ENCODE measurements around the gene IL20RB.

DNA sequence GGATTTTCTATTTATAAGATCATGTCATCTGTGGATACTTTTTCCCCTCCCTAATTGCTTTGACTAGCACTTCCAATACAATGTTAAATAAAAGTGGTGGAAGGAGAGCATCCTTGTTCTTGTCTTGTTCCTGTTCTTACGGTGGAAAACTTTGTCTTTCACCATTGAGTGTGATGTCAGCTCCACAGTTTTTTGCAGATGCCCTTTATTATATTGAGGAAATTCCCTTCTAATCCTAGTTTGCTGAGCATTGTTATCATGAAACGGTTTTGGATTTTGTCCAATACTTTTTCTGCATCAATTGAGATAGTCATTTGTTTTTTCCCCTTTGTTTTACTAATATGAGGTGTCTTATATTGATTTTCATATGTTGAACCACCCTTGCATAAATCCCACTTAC, 19.9 kb upstream of the IL20RB start:
- TF ChIP-seq, protein P1, sequence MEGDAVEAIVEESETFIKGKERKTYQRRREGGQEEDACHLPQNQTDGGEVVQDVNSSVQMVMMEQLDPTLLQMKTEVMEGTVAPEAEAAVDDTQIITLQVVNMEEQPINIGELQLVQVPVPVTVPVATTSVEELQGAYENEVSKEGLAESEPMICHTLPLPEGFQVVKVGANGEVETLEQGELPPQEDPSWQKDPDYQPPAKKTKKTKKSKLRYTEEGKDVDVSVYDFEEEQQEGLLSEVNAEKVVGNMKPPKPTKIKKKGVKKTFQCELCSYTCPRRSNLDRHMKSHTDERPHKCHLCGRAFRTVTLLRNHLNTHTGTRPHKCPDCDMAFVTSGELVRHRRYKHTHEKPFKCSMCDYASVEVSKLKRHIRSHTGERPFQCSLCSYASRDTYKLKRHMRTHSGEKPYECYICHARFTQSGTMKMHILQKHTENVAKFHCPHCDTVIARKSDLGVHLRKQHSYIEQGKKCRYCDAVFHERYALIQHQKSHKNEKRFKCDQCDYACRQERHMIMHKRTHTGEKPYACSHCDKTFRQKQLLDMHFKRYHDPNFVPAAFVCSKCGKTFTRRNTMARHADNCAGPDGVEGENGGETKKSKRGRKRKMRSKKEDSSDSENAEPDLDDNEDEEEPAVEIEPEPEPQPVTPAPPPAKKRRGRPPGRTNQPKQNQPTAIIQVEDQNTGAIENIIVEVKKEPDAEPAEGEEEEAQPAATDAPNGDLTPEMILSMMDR (IDR thresholded peaks at IDR 0.05; ENCODE audit: low read depth, low read length, missing input control) = no peak
- TF ChIP-seq HNF4G (IDR thresholded peaks at IDR 0.05) (no peak), GABPA (IDR thresholded peaks at IDR 0.05 in 1 of 2, conservative IDR thresholded peaks at IDR 0.05 in 1 of 2) (no peak), RXRA (IDR thresholded peaks at IDR 0.05) (no peak), RAD21 (IDR thresholded peaks at IDR 0.05) (no peak), YY1 (IDR thresholded peaks at IDR 0.05) (no peak), EGR1 (IDR thresholded peaks at IDR 0.05; ENCODE audit: low read depth in 2 of 2) (no peak), TAF1 (conservative IDR thresholded peaks at IDR 0.05) (no peak)
- TF ChIP-seq, protein P2, sequence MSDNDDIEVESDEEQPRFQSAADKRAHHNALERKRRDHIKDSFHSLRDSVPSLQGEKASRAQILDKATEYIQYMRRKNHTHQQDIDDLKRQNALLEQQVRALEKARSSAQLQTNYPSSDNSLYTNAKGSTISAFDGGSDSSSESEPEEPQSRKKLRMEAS (IDR thresholded peaks at IDR 0.05) = no peak
- TF ChIP-seq, protein P3, sequence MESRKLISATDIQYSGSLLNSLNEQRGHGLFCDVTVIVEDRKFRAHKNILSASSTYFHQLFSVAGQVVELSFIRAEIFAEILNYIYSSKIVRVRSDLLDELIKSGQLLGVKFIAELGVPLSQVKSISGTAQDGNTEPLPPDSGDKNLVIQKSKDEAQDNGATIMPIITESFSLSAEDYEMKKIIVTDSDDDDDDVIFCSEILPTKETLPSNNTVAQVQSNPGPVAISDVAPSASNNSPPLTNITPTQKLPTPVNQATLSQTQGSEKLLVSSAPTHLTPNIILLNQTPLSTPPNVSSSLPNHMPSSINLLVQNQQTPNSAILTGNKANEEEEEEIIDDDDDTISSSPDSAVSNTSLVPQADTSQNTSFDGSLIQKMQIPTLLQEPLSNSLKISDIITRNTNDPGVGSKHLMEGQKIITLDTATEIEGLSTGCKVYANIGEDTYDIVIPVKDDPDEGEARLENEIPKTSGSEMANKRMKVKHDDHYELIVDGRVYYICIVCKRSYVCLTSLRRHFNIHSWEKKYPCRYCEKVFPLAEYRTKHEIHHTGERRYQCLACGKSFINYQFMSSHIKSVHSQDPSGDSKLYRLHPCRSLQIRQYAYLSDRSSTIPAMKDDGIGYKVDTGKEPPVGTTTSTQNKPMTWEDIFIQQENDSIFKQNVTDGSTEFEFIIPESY (IDR thresholded peaks at IDR 0.05) = no peak
- TF ChIP-seq, protein P4, sequence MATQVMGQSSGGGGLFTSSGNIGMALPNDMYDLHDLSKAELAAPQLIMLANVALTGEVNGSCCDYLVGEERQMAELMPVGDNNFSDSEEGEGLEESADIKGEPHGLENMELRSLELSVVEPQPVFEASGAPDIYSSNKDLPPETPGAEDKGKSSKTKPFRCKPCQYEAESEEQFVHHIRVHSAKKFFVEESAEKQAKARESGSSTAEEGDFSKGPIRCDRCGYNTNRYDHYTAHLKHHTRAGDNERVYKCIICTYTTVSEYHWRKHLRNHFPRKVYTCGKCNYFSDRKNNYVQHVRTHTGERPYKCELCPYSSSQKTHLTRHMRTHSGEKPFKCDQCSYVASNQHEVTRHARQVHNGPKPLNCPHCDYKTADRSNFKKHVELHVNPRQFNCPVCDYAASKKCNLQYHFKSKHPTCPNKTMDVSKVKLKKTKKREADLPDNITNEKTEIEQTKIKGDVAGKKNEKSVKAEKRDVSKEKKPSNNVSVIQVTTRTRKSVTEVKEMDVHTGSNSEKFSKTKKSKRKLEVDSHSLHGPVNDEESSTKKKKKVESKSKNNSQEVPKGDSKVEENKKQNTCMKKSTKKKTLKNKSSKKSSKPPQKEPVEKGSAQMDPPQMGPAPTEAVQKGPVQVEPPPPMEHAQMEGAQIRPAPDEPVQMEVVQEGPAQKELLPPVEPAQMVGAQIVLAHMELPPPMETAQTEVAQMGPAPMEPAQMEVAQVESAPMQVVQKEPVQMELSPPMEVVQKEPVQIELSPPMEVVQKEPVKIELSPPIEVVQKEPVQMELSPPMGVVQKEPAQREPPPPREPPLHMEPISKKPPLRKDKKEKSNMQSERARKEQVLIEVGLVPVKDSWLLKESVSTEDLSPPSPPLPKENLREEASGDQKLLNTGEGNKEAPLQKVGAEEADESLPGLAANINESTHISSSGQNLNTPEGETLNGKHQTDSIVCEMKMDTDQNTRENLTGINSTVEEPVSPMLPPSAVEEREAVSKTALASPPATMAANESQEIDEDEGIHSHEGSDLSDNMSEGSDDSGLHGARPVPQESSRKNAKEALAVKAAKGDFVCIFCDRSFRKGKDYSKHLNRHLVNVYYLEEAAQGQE (IDR thresholded peaks at IDR 0.05) = no peak
